HG03196 (cell line): Measurements from ENCODE around the gene PCYT1B.
A peak's percentile ranks its signal among the peaks of the same experiment; 100 is the strongest.
"Not testable (repeated sequence)": the region's sequence is repeated elsewhere in the genome, so short reads cannot be mapped to it uniquely, and the experiment has no call there.

Experiments
- ATAC-seq: cut with Tn5 transposase; IDR thresholded peaks from one replicate; pipeline ENCODE4 v1.9.1; 2021; ENCODE audit not compliant: unreplicated experiment

The PCYT1B gene

GRCh38 chrX:24647257-24648058 is at the start of gene PCYT1B:
PCYT1B (minus strand) TSS chrX:24647347; CDS start chrX:24647105, 242 bp downstream.
- no peak for ATAC-seq

GRCh38 chrX:24696294-24696693 is 49.1 kb upstream of the PCYT1B start:
- no peak for ATAC-seq

- ATAC-seq = no peak
Observed at GRCh38 chrX:24694825-24695224, 47.7 kb upstream of the PCYT1B start.

- peak; percentile 97 for ATAC-seq
Observed at GRCh38 chrX:24693453-24694202, 46.5 kb upstream of the PCYT1B start, which contains the start of gene POLA1. POLA1 (plus strand) TSS chrX:24693918; CDS start chrX:24693962, 44 bp downstream.

- ATAC-seq = no peak
Observed at GRCh38 chrX:24692305-24692704, 45.2 kb upstream of the PCYT1B start.

GRCh38 chrX:24684048-24684447 is 36.9 kb upstream of the PCYT1B start:
- ATAC-seq = no peak

GRCh38 chrX:24682739-24683432 is 35.7 kb upstream of the PCYT1B start:
- no peak for ATAC-seq

- no peak for ATAC-seq
Observed at GRCh38 chrX:24676403-24677024, 29.4 kb upstream of the PCYT1B start.

- ATAC-seq = no peak
Observed at GRCh38 chrX:24673424-24673823, 26.3 kb upstream of the PCYT1B start.

GRCh38 chrX:24672701-24673190 is 25.6 kb upstream of the PCYT1B start:
- no peak for ATAC-seq

GRCh38 chrX:24668111-24668510 is 21.0 kb upstream of the PCYT1B start:
- no peak for ATAC-seq

- ATAC-seq = no peak
Observed at GRCh38 chrX:24662352-24662751, 15.2 kb upstream of the PCYT1B start.

GRCh38 chrX:24661292-24661691 is 14.1 kb upstream of the PCYT1B start:
- ATAC-seq = no peak

- no peak for ATAC-seq
Observed at GRCh38 chrX:24659646-24660045, 12.5 kb upstream of the PCYT1B start.

GRCh38 chrX:24659106-24659505 is 12.0 kb upstream of the PCYT1B start:
- no peak for ATAC-seq

- ATAC-seq = no peak
Observed at GRCh38 chrX:24658421-24658820, 11.3 kb upstream of the PCYT1B start.

- no peak for ATAC-seq
Observed at GRCh38 chrX:24657671-24658386, 10.7 kb upstream of the PCYT1B start.

- not testable (repeated sequence) for ATAC-seq
Observed at GRCh38 chrX:24655679-24656078, 8.5 kb upstream of the PCYT1B start.

- no peak for ATAC-seq
Observed at GRCh38 chrX:24651783-24652182, 4.6 kb upstream of the PCYT1B start.

GRCh38 chrX:24648495-24648894 is 1.3 kb upstream of the PCYT1B start:
- ATAC-seq = no peak
